EL (cell line): ENCODE data around the gene OR52W1.

Source experiments
- DNase-seq: peaks from one replicate; pipeline ENCODE4 v3.0.0-alpha.2; 2016

Gene OR52W1, protein sequence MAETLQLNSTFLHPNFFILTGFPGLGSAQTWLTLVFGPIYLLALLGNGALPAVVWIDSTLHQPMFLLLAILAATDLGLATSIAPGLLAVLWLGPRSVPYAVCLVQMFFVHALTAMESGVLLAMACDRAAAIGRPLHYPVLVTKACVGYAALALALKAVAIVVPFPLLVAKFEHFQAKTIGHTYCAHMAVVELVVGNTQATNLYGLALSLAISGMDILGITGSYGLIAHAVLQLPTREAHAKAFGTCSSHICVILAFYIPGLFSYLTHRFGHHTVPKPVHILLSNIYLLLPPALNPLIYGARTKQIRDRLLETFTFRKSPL

DNA sequence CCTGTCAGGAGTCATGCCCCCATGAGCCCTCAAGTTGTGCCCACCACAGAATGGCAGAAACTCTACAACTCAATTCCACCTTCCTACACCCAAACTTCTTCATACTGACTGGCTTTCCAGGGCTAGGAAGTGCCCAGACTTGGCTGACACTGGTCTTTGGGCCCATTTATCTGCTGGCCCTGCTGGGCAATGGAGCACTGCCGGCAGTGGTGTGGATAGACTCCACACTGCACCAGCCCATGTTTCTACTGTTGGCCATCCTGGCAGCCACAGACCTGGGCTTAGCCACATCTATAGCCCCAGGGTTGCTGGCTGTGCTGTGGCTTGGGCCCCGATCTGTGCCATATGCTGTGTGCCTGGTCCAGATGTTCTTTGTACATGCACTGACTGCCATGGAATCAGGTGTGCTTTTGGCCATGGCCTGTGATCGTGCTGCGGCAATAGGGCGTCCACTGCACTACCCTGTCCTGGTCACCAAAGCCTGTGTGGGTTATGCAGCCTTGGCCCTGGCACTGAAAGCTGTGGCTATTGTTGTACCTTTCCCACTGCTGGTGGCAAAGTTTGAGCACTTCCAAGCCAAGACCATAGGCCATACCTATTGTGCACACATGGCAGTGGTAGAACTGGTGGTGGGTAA is at the start of gene OR52W1:
Gene OR52W1 (plus strand): TSS at position 51 of the 637 bp plus-strand sequence. CDS start 0 bp downstream, at position 51.
- no peak for DNase-seq

DNA sequence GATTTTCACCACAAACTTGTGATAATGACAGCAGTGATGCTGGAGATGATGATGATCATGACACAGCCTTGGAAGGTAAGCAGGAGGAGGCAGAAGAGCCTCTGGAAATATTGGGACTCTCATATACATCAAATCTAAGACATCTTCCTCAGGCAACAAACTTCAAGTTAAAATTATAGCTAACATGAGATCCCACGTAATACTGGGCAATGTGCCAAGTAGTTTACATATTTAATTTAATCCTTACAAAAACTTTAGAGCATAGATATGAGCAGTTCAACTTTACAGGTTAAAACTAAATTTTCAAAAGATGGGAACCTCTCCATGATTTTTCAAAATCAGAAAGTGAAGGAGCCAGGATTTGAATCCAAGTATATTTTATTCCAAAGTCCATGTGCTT is 47.9 kb upstream of the OR52W1 start:
- DNase-seq, result no peak

DNA sequence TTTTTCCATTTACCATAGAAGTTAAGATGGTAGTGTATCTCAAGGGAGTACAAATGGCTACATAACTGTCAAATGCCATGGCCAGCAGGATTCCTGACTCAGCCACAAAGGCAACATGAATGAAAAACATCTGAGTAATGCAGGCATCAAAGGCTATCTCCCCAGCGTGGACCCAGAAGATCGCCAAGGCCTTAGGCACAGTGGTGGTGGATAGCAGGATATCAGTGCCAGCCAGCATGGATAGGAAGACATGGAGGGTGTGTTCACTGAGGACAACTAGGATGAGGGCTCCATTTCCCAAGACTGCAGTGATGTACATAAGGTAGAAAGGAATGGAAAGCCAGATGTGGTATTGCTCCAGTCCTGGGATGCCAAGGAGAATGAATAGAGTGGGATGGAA is 46.9 kb upstream of the OR52W1 start:
- no peak for DNase-seq

DNA sequence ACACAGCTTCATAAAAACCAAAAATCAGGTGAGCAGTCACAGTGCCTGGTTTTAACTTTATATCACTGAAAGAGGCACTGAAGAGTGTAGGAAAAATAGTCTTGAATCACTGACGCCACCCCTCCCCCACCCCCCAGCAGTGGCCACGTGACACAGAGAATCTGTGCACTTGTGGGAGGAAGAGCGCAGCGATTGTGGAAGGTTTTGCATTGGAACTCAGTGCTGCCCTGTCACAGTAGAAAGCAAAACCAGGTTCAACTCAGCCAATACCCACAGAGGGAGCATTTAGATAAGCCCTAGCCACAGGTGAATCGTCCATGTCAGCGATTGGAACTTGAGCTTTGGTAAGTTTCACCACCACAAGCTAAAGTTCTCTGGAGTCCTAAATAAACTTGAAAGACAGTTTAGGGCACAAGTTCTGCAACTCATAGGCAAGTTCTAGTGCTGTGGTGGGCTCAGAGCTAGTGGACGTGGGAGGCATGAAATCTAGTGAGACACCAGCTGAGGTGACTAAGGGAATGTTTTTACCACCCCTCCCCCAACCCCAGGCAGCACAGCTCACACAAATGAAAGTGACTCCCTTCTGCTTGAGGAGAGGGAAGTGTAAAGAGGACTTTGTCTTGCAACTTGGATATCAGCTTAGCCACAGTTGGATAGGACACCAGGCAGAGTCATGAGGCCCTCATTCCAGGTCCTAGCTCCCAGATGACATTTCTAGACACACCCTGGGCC is 42.2 kb upstream of the OR52W1 start:
- peak; percentile 6 for DNase-seq

DNA sequence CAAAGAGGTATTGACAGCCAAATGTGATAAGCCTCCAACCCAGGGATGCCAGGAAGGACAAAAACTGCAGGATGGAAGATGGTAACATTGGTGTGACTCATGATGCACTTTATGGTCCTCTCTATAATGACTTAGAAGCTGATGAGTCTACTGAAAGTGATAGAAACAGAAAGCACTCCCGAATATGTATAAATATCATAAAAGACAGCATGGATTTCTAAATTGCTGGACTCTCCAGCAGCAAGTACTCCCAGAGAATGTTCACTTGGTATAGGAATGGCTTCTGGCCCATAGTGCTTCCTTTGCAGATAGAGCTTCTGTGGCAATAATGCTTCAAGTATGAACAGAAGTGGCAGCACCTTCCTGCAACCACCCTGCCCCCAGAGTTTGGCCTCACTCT is 28.8 kb upstream of the OR52W1 start, which contains the start of gene OR52B2:
Gene OR52B2 (minus strand): TSS at position 101 of the 400 bp plus-strand sequence. CDS start 0 bp downstream, at position 101.
- no peak for DNase-seq

DNA sequence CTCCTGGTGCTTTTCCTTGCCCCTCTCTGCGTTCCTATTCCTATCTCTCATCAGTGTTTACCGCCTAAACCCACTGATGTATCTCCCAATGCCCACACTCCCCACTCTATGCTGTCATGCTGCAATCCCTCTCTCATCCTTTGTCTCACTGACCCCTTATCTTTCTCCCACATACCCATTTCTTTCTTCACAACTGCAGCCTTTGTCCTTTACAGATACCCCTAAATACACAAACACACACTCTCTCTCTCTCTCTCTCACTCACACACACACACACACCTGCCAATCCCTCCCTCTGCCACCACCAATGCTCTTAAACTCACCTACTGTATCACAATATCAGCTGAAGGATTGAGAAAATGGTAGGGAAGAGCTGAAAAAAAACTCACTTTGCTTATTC is 23.6 kb upstream of the OR52W1 start:
- no peak for DNase-seq

DNA sequence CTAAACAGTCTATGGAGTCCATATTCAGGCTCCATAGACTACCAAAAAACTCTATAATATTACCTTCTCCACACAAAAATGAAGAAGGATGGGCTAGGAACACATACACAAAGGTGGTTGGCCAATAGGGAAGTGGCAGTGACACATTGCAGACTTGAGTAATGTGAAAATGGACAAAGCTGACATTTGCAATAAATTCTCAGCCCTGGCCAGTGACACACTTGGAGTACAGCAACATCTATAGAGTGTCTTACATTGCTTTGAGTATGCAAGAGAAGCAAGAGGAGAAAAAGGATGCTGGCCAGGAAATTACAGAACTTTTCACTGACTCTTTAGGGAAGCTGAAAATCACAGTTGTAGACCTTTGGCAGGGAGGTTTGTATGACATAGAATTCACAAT is 7.3 kb upstream of the OR52W1 start:
- DNase-seq, result no peak

DNA sequence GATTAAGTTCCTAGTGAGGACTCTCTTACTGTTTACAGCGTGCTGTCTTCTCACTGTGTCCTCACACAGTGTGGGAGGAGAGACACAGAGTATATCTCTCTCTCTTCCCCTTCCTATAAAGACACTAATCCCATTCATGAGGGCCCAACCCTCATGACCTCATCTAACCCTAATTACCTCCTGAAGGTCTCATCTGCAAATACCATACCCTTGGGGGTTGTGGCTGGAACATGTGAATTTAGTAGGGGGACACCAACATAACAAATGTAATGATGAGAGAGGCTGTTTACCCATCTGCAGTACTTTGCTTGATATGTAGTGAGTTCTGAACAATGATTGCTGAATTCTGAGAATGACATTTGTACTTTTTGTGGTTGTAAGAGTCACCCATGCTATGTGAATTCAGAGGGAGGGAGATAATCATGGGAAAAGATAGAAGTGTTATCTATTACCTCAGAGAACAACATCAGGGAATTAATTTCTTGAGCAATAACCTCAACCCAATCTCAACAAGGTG is 4.9 kb upstream of the OR52W1 start:
- no peak for DNase-seq

DNA sequence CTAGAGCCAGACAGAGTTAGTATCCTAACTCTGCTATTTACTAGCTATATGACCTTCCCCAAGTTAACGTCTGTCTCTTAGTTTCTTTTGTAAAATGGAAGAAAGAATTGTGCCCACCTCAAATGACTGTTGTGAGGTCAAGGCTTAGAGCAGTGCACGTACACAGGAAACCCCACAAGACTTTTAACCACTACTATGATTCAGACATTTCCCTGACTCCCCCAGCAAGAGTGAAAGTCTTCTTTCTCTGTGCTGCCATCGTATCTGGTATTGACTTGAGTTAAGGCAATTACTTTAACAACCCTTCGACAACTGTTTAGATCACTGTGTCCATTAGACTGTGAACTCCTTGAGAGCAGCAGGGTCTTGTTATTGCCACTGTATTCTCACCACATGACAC is 2.6 kb upstream of the OR52W1 start:
- DNase-seq, result no peak

DNA sequence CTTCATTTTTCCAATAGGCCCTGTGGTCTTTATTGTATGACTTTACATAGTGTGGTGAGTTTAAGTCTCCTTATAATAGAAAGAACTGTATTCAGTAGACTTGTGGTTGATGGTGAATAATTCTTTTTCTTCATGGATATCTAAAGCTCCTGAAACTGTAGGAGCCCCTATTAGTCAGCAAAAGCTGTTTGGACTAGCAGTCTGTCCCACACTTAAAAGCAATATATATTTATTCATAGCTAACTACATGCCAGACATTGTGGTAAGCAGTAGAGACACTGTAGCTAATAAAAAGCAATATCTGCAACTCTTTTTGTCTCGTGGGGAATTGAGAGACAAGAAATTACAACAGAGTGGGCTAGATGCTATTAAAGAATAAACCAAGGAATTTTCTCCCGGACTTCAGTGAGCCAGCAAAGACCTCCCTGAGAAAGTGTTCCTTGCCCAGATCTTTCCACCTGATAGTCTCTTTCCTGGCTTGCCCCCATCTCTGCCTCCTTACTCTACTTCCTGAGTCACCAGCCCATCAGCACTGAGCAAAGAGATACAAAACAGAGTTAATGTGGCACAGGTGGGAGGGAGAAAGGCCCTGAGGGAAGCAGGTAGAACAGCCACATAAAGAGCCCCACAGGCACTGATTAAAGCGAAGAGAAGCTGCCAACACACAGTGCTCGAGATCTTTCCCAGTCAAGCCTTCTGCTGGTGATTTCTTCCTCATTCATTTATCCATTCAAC is 1.4 kb upstream of the OR52W1 start:
- no peak for DNase-seq

DNA sequence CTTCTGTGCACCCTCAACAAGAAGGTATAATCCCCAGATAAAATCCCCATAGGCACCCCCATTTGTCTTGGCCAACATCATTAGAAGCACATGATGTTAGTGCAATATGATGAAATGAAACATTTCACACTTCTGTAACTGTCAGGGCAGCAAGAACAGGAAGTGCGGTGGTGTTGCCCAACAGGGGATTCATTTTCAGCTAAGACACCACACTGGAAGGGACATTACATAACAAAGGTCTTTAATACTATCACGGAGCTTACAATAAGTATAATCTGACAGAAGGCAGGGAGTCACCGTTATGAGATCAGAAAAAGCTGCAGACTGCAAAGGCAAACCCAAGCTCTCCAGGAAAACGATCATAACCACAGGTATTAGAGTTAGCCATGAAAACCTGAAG is 2.0 kb downstream of the OR52W1 start:
- DNase-seq, result no peak

DNA sequence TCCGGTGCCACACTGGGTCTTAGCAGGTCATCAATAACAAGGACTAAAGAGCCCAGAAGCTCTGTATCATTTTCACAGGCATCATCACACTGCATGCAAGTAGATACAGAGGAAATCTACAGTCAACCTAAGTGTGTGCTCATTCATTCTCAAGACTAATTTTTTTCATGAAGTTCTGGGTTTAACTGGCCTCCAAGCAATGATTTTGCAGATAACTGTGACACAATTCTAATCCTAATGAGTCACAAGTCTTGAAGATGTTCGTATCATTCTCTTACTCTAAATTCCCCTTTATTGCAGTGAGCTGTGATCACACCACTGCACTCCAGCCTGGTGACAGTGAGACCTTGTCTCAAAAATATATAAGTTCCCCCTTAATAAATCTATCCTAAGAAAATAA is 2.5 kb downstream of the OR52W1 start:
- no peak for DNase-seq

DNA sequence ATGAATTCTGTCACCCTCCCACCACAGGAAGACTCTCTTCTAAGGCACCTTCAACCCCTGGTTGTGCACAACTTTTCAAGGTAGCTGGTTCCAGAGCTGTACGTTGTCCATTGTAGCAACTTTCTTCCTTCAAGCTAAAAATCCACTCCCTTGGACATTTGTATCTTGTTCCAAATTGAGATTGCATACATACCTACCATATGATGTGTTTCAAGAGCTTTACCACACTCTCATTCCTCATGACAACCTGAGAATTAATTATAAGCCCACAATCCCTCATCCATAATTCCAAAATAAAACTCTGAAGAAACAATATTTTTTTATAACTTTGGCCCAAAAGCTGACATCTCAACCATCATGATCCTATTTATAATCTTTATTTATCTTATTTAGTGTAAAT is 3.0 kb downstream of the OR52W1 start:
- no peak for DNase-seq

DNA sequence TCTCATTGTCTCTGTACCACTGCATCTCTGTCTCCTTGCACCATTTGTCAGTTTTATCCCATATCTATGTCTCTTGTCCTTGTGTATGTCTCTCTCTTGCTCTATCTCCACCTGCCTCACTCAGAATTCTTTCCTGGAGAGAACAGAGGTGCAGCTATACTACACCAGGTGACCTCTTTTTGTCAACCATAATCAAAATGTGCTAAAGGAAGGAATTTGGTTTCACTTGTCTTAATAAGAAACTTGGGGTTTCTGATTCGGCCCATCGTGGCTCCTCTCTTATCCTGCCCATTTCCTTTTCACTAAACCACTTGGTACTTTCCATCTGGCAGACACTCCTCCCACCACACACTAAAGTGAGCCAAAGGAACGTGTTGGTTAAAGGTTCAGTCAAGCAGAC is 4.3 kb downstream of the OR52W1 start:
- DNase-seq, result no peak

DNA sequence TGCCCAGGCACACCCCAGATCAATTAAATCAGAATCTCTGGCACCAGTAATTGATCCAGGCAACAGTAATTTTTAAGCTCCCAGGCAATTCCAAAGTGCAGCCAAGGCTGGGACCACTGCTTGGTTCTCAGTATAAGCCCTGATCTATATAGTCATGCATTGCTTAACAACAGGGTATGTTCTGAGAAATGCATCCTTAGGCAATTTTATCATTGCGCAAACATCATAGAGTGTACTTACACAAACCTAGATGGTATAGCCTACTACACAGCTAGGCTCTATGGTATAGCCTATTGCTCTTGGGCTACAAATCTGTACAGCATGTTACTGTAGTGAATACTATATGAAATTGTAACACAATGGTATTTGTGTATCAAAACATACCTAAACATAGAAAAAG is 5.7 kb downstream of the OR52W1 start:
- no peak for DNase-seq

DNA sequence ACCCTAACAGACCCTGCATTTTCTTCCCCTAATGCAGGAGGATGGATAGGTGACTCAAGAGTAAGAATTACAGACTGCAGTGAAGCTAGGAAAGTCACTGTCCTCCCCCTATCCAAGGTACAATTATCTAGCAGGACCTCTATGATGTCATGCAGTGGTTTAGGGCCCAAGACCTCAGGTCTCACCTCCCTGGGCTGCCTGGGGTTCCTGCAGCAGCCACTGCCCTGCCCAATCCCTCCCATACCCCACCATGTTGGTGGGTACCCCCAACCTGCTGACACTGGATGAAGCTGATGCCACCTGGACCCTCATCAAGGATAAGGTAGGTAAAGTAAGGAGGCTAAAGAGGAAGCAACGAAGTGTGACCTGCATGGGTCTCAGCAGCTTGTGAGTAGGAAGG is 6.3 kb downstream of the OR52W1 start, which contains the start of gene C11orf42:
Gene C11orf42 (plus strand): TSS at position 192 of the 400 bp plus-strand sequence. CDS start 59 bp downstream, at position 251.
- DNase-seq, result no peak

DNA sequence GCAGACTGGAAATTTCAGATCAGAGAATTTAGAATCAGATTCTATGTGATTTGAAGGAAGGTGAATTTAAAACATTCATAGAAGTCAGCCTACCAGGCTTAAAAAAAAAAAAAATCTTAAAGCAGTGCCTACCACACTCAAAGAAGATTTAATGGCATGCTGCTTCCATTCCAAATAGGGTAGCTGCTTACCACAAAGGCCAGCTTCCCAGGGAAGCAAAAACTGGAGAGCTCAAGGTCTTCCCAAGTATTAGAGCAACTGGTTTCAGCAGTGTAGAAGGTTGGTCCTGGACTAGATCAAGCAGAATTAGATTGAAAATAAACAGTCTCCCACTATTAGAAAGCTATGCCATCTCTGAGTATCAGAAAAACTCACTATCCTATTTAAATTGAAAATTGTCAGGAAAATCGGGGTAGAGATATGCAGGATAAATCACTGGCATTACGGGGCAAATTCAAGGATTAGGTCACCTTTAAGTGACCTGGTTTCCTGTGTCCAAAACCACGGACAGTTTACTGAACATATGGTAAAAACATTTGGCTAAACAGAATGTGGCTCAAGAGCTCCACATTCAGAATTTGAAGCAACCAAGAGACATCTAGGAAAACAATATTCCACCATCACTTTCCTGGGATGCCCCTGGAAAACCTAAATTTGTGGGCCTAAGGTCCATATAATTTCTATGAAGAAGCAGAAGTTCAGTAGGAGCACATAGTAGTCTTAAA is 7.6 kb downstream of the OR52W1 start:
- no peak for DNase-seq

DNA sequence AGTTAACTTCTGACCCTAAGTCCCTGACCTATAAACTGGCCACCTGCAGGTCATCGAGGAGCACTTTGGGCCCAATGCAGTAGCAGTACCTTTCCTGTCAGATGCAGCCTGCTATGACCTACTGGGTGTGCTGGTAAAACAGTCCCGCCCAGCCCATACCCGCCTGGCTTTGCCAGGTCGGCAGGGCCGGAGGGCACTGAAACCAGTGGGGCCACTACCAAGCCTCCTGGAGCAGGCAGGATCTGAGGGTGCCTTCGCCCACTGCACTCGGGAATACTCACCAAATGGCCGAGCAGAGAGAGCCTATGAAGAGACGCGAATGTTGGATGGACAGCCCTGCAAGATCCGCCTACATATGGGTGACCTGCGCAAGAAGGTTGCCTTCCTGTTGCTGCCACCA is 10.8 kb downstream of the OR52W1 start:
- no peak for DNase-seq

DNA sequence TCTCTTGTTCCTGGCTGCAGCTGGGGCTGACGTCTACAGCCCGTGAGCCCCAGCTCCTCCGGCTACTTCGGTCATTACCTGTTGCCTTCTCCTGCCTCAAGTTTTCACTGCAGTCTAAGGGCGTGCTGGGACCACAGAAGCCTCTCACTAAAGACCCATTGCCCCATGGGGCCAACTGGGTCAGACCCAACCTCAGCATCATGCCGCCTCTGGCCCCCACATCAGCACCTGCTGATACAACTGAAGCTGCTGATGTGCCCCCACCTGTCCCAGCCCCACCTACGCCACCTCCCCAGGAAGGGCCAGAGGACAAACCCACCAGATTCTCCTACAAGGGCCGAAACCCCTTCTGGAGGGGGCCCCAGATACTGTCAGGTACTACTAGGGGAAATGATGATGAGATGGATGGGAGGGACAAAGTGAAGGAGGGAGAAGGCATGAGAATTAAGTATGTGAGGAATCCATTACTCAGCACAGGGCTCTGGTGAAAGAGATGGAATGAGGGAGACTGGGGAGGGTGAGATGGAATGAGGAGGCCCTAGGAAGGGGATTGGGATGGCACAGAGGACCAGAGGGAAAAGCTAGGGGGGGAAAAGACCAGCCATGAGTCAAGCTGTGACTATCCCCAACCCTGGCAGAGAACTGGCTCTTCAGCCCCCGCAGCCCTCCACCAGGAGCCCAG is 11.4 kb downstream of the OR52W1 start:
- peak; percentile 22 for DNase-seq

DNA sequence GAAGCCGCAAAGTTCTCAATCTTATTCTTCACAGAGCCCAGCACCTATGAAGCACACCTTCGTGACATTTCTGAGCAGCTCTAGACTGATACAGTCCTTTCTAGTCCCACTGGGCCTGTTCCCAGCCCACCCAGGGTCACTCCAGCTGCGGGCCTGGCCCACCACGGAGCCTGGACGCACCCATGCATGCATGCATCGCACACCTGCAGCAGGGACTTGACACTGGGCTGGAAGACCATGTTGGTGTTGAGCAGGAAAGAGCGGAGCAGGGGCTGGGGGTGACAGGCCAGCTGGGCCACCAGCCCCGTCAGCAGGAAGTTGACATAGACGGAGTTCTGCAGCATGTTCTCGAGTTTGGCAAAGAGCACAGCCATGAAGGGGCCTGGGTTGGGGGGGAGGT is 15.5 kb downstream of the OR52W1 start:
- DNase-seq, result no peak

DNA sequence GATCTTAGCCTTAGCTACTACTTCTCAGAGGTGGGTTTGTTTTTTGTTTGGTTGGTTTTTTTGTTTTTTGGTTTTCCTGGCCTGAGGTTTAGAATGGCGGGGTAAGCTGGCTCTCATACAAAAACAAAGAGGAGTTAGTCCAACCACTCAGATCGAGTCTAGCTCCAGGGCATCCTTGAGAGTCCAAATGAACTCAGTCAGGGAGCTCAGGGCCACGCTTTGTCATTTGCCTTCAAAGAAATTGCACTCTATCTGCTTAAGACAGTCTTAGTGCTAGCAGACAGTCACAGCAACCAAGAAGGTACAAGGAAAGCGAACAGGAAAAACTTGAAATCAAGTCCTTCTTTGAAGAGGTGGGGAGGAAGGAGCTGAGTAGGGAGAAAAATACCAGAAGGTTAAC is 17.5 kb downstream of the OR52W1 start:
- DNase-seq, result no peak

DNA sequence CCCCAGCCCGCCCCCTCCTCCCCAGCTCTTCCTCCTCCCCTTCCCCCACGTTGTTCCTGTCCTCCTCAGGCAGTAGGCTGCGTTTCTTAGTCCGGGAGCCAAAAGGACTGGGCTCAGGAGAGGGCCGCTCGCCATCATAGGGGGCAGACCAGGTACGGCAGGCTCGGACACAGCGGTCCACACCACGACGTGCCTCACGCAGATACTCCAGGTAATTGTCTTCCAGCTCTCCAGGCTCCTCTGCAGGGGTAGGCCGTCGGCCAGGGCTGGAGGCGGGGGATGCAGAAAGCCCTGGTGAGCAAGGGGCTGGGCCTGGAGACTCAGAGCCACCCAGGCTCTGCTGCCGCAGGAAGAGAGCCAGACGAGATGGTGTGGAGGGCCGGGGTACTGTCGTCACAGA is 18.7 kb downstream of the OR52W1 start:
- no peak for DNase-seq
